ENCODE measurements around the gene PGF. TPM values are rescaled to one million over a fixed set of nuclear protein-coding genes. Genes with fewer than 3 reads are reported as not detected.

The PGF gene
- total and polyA plus RNA-seq, 2 experiments from 2014 or later: 1.1 to 1.8 TPM

- no peaks in the 10 kb centered on the region for H3K9me2 ChIP-seq (ENCODE audit: insufficient read depth)
- H2AFZ ChIP-seq: no peak overlapping the region
- no peak overlapping the region for H3K4me2 ChIP-seq (ENCODE audit: unreplicated experiment)
- no peak for TF ChIP-seq EZH2 (IDR thresholded peaks at IDR 0.05; ENCODE audit: insufficient read depth, poor library complexity, severe bottlenecking)
- no peak for TF ChIP-seq EZH2phosphoT487 (IDR thresholded peaks at IDR 0.05; ENCODE audit: insufficient read depth, low read depth)
- H3F3A ChIP-seq (ENCODE audit: insufficient read depth): 0 out of 2 replicates have a peak, but pooled peaks cover 6% of the 10 kb centered on the region
- no peak for DNase-seq
- H3K9me3 ChIP-seq (ENCODE audit: low read depth): no peaks in the 10 kb centered on the region
- H3K27me3 ChIP-seq (replicated peaks; ENCODE audit: insufficient read depth): no peaks in the 10 kb centered on the region
- 96 to 97% methylated on average over 5 of the region's 5 CpGs for WGBS, 2 experiments (ENCODE audit: low coverage in 1 of 2, low lambda C conversion rate in 2 of 2, missing lambda C conversion rate in 2 of 2)
- H3K4me1 ChIP-seq (ENCODE audit: insufficient read depth): no peaks in the 10 kb centered on the region
- no peaks in the 10 kb centered on the region for H3K36me3 ChIP-seq (ENCODE audit: low read depth)
- in situ Hi-C loops (cut with MboI): loop anchor here (10.0 kb wide), 1 partner anchor 183 kb away; no protein-coding TSS in a partner anchor
- H3K79me2 ChIP-seq (ENCODE audit: insufficient read depth): no peaks in the 10 kb centered on the region
- H3K27ac ChIP-seq: no peak overlapping the region
- no peaks in the 10 kb centered on the region for H4K20me1 ChIP-seq (ENCODE audit: insufficient read depth)
- H3K9ac ChIP-seq: no peak overlapping the region
- no peak overlapping the region for H3K4me3 ChIP-seq
Measured at GRCh38 chr14:74911704-74912103, 43.7 kb downstream of the PGF start.

- Histone ChIP-seq H3F3A (ENCODE audit: insufficient read depth) (0 out of 2 replicates have a peak, but pooled peaks cover 6% of the 10 kb centered on the region), H3K4me3 (no peak overlapping the region), H3K4me1 (ENCODE audit: insufficient read depth) (no peaks in the 10 kb centered on the region), H2AFZ (no peak overlapping the region), H3K36me3 (ENCODE audit: low read depth) (no peaks in the 10 kb centered on the region), H4K20me1 (ENCODE audit: insufficient read depth) (no peaks in the 10 kb centered on the region), H3K9me3 (ENCODE audit: low read depth) (no peaks in the 10 kb centered on the region), H3K4me2 (ENCODE audit: unreplicated experiment) (no peak overlapping the region), H3K9ac (no peak overlapping the region), H3K27me3 (replicated peaks; ENCODE audit: insufficient read depth) (no peaks in the 10 kb centered on the region), H3K9me2 (ENCODE audit: insufficient read depth) (no peaks in the 10 kb centered on the region), H3K27ac (no peak overlapping the region), H3K79me2 (ENCODE audit: insufficient read depth) (no peaks in the 10 kb centered on the region)
- DNase-seq: no peak
- 79 to 82% methylated on average over 6 of the region's 6 CpGs for WGBS, 2 experiments (ENCODE audit: low coverage in 1 of 2, low lambda C conversion rate in 2 of 2, missing lambda C conversion rate in 2 of 2)
- TF ChIP-seq EZH2 (IDR thresholded peaks at IDR 0.05; ENCODE audit: insufficient read depth, poor library complexity, severe bottlenecking) (no peak), EZH2phosphoT487 (IDR thresholded peaks at IDR 0.05; ENCODE audit: insufficient read depth, low read depth) (no peak)
- in situ Hi-C loops (cut with MboI): loop anchor here (10.0 kb wide), 1 partner anchor 184 kb away; no protein-coding TSS in a partner anchor
Measured at GRCh38 chr14:74911221-74911620, 44.2 kb downstream of the PGF start.

- Histone ChIP-seq H2AFZ (peak overlapping the region; percentile 66), H3K9me3 (ENCODE audit: low read depth) (no peaks in the 10 kb centered on the region), H4K20me1 (ENCODE audit: insufficient read depth) (no peaks in the 10 kb centered on the region), H3K4me3 (0 out of 2 replicates have a peak overlapping the region, but pooled peaks have one; percentile 29), H3K4me1 (ENCODE audit: insufficient read depth) (peaks cover 4% of the 10 kb centered on the region; the same call in 1 of the 2 replicates), H3K4me2 (ENCODE audit: unreplicated experiment) (peak overlapping the region; percentile 4), H3F3A (ENCODE audit: insufficient read depth) (0 out of 2 replicates have a peak, but pooled peaks cover 6% of the 10 kb centered on the region), H3K27ac (no peak overlapping the region), H3K9ac (no peak overlapping the region; the same call in 1 of the 2 replicates), H3K79me2 (ENCODE audit: insufficient read depth) (no peaks in the 10 kb centered on the region), H3K9me2 (ENCODE audit: insufficient read depth) (no peaks in the 10 kb centered on the region), H3K27me3 (replicated peaks; ENCODE audit: insufficient read depth) (no peaks in the 10 kb centered on the region), H3K36me3 (ENCODE audit: low read depth) (no peaks in the 10 kb centered on the region)
- DNase-seq: peak; percentile 30
- 22% methylated on average over 10 of the region's 10 CpGs for WGBS, 2 experiments (ENCODE audit: low coverage in 1 of 2, low lambda C conversion rate in 2 of 2, missing lambda C conversion rate in 2 of 2)
- in situ Hi-C loops (cut with MboI): loop anchor here (10.0 kb wide), 1 partner anchor 184 kb away; no protein-coding TSS in a partner anchor
- no peak for TF ChIP-seq EZH2phosphoT487 (IDR thresholded peaks at IDR 0.05; ENCODE audit: insufficient read depth, low read depth)
- TF ChIP-seq EZH2 (IDR thresholded peaks at IDR 0.05; ENCODE audit: insufficient read depth, poor library complexity, severe bottlenecking): no peak
Measured at GRCh38 chr14:74910556-74910955, 44.8 kb downstream of the PGF start.

- Histone ChIP-seq H3K27ac (no peak overlapping the region), H3K9ac (no peak overlapping the region), H3F3A (ENCODE audit: insufficient read depth) (peaks cover 9% of the 10 kb centered on the region; the same call in 1 of the 2 replicates), H3K9me2 (ENCODE audit: insufficient read depth) (no peaks in the 10 kb centered on the region), H3K4me1 (ENCODE audit: insufficient read depth) (peaks cover 4% of the 10 kb centered on the region; the same call in 1 of the 2 replicates), H2AFZ (no peak overlapping the region), H3K27me3 (replicated peaks; ENCODE audit: insufficient read depth) (no peaks in the 10 kb centered on the region), H3K9me3 (ENCODE audit: low read depth) (no peaks in the 10 kb centered on the region), H4K20me1 (ENCODE audit: insufficient read depth) (no peaks in the 10 kb centered on the region), H3K4me3 (no peak overlapping the region), H3K79me2 (ENCODE audit: insufficient read depth) (no peaks in the 10 kb centered on the region), H3K36me3 (ENCODE audit: low read depth) (no peaks in the 10 kb centered on the region), H3K4me2 (ENCODE audit: unreplicated experiment) (no peak overlapping the region)
- TF ChIP-seq EZH2 (IDR thresholded peaks at IDR 0.05; ENCODE audit: insufficient read depth, poor library complexity, severe bottlenecking) (no peak), EZH2phosphoT487 (IDR thresholded peaks at IDR 0.05; ENCODE audit: insufficient read depth, low read depth) (no peak)
- 92 to 95% methylated on average over 10 of the region's 10 CpGs for WGBS, 2 experiments (ENCODE audit: low coverage in 1 of 2, low lambda C conversion rate in 2 of 2, missing lambda C conversion rate in 2 of 2)
- no peak for DNase-seq
- in situ Hi-C loops (cut with MboI): loop anchor here (10.0 kb wide), 1 partner anchor 185 kb away; no protein-coding TSS in a partner anchor
Measured at GRCh38 chr14:74909911-74910310, 45.5 kb downstream of the PGF start.

All from GM23248 (cell line).